DMS153 (cell line): ENCODE measurements around the gene UBE2D3.
"Not testable (repeated sequence)": the region's sequence is repeated elsewhere in the genome, so short reads cannot be mapped to it uniquely, and the experiment has no call there.

Source experiments
- DNase-seq: peaks from one replicate; lab custom pipeline; 2025; lab: John Stamatoyannopoulos, UW

The UBE2D3 gene

DNA sequence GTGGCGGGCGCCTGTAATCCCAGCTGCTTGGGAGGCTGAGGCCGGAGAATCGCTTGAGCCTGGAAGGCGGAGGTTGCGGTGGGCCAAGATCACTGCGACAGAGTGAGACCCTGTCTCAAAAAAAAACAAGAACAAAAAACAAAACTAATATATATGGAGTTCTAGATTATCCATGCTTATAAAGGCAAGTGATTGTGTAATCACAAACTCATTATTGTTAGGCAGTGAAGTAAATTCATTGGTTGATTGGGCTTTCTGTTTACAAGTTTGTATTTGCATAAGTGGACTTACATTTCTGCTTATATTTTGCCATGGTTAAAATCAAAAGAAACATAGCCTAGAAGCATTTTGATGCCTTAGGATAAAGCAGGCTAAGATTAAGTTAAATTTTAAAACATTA is 2.5 kb upstream of the UBE2D3 start:
- no peak for DNase-seq

DNA sequence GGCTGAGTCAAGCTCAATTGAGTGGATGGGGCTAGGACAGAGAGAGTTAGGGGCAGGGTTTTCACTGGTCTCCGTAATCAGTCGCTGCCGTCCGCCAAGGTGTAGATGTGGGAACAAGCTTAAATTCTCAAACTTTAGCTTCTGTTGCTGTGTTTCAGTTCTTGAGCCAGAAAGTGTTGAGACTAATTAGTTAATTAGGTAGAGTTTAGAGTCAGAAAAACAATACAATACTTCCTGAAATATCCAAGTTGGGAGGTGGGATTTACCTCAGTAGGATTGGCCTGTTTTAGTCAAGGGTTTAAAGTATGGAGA is 1.1 kb upstream of the UBE2D3 start:
- no peak for DNase-seq

DNA sequence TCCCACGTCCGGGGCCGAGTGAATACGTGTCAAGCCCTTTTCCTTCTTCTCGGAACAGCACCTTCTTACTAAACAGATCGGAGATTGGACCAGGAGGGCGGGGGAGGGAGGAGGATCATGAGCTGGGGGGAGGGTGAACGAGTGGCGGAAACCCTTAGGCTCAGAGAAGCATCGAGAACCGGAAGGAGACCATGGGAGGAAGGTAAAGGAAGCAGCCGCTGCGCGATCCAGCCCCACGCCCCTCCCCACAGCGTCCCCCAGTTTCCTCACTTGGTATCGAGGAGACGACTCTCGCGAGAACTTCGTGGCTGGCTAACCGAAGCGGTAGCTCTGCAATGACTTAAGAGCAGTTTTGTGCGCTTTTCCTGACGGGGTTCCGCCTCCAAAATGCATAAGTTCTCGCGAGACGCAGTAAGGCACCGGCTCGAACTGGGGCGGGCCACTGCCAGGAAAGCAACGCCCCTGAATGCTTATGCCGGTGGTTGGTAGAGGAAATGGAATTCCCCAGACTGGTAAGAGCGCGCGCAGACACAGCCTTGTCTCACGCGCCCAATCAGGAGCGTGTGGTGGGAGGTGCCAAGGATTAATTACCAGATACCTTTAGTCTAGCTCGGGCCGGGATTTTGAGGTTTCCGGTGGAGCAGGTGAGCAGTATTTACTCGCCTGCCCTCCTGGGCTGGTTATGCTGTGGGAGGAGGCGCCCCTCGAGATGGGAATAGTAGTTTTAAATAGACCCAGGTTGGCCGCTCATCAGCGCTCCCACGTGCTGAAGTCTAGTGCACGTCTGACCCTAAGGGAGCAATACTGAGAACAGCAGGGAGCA is 534 bp upstream of the UBE2D3 start:
- peak; percentile 100 for DNase-seq

DNA sequence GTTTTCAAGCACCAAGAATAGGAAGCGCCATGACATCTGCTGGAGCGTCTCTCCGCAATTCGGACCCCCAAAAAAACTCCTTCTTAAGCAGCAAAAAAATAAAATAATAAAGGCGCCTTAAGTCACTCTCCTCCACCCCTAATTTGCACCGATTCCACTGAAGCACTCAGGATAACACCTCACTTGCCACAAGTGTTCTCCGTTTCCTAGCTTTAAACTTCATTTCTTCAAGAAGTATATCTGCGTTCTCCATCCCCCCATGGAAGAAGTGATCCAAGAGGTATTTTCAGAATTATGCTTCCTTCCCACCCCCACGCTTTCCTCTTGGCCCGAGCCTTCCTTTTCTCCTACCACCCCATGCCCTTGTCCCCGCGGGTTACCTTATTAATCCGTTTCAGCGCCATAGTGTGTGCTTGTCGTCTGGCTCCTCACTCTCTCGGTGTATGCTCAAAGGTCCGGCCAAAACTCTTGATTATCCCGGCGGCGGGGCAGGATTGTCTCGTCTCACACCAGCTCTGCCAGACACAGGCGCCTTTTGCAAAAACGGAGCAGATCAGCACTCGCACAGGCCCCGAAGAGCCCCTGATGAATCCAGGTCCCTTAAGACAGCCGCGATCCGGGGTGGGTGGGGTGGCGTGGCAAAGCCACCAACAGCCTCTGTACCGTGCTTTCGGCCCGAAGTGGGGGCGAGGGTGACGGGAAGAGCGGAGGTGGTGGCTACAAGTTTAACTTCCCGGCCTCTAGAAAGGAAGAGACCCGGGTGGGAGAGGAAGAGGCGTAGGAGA is 1.1 kb downstream of the UBE2D3 start:
- DNase-seq, result no peak

DNA sequence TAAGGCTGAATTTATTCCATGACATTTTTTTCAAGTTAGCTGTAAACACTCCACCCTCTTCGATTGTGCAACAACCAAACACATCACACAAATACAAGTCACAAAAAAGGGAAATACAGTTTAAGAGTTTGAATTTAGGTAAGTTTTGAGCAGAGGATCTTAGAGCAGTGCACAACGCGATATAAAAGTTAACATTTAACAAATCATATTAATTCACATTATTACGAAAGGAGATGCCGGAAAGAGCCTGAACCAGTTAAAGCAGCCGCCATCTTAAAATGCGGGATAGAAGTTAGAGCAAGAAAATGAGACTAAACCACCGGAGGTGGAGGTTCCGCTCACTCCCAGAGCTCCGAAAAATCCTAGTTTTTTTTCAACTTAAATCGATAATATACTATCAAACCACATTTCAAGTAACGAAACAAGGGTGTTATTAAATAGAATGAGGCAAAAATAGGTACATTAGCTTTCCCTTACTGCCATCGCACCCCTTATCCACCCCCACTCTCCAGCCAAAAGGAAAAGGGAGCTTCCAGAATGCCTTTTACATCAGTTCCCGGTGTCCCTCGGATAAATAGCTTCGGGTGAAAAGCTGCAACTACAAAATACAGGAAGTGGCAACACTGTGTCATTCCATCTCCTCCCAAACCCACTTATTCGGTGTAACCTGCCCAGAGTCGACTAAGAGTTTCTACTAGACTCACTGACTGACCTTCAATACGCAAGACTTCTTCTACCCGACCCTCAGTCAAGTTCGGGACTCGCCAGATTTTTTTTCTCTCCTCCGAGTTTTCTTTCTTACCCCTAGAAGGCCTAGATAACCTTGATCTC is 1.9 kb downstream of the UBE2D3 start:
- DNase-seq, result peak; percentile 8

DNA sequence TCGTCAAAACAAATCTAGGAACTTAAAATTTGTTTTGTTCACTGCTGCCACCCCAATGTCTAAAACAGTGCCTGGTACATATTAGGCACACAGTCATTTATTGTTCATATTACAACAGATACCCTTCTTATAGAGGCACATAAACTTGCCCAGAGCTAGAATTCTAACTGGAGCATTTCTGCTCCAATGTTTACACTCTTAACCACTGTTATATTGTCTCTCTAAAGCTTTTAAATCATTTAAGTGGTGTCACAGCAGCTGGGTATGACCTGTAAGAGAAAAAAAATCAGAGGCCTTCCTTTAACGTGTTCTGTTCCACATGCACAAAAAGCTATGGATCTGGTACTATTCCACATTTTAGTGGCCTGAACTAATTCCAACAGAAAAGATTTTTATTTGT is 3.0 kb downstream of the UBE2D3 start:
- peak; percentile 6 for DNase-seq

DNA sequence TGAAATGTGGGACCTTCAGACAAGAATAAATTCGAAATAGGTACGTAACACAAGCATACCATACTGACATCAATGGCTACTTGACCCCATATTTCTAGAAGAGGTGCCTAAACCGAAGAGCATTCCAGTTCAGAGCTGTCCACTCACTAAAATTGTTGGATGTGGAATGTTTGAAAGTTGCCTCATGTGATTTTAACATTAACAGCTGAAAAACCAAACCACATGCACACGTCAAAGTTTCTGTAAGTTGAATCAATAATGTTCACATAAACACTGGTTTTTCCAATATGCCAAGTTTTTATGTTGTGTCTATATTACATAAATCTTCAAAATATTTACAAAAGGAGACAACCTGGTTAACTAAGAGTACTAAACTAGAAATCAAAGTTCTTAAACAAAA is 3.5 kb downstream of the UBE2D3 start:
- DNase-seq, result no peak

DNA sequence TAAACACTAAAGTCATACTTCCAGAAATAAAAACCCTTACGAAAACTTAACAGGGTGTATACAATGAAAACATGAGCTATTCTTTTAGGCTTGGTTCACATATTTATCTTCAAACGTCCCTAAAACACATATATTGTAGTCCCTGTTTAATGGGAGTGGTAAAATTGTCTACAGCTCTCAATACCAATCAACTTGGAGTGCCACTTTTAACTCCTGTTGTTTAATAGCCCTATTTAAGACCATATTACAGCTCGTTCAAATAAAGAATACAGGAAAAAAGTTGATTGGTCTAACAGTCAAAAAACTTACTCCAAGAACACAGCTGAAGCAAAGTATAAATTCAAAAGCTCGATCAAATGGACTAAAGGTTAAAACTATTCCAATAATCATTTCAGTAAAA is 3.9 kb downstream of the UBE2D3 start:
- DNase-seq, result no peak

DNA sequence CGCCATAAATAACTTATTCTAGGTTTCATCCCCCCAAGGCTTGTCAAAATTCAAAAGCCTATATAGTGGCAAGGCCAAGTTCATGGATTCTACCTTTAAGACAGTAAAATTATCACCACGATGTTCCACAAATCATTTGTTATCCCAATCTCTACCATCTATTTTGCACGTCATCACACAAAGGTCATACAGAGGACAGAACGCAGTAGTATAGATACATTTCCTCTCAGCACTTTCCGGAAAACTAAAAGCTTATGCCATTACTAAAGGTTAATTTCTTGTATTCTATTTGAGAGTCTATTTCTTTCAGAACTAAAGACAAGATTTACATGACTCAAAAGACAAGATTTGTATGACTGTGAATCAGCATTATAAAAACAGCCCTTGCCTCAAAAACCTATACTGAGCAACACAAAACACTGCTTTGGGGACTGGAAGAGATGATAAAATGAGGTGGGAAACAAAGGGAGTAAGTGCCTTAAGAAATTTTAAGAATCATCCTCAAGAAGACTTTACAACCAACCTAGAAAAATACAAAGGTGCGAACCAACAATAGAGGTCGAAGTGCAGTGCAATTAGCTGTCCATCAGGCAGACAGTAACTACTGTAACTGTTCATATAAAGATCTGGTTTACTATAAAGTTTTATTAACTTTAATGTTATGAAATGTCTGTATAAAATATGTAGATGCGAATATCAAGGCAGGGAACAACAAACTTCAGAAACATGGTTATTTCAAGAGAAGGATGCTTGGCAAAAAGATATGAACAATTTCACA is 7.6 kb downstream of the UBE2D3 start:
- DNase-seq, result no peak

DNA sequence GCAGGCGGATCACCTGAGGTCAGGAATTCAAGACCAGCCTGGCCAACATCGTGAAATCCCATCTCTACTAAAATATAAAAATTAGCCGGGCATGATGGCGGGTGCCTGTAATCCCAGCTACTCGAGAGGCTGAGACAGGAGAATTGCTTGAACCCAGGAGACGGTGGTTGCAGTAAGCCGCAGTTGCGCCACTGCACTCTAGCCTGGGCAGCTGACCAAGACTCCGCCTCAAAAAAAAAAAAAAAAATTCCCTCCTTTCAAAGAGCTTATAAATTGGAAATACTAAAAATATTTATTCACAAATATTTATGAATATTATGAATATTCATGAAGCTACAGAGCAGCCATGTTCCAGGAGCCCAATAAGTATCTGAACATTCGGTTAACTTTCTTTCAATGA is 8.3 kb downstream of the UBE2D3 start:
- not testable (repeated sequence) for DNase-seq

DNA sequence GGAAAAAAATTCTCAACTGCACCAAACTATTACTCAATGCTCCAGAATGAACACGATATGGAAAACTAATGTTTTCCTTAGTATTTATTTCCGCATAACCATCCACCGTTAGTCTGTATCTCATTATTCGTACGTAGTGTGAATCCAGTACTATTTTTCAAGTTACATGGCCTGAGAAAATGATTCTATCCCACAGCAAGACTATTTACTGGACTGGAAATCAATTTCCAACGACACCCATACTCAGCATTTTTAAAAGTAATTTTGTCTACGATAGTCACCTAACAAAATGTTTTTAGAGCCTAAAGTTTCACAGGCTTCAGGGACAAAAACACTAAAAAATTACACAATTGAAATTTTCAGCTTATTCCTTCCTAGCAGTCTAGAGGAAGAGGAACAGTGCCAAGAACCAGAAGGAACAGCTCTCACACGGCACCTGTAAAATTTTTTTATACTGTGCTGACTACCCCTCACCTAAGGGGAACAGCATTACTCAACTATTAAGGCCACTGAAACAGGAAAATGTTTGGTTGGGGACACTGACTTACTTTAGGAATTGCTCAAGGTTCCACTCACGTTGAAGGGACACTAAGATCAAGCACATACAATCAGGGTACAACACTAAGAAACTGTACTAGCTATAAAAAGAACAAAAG is 9.6 kb downstream of the UBE2D3 start:
- DNase-seq, result no peak

DNA sequence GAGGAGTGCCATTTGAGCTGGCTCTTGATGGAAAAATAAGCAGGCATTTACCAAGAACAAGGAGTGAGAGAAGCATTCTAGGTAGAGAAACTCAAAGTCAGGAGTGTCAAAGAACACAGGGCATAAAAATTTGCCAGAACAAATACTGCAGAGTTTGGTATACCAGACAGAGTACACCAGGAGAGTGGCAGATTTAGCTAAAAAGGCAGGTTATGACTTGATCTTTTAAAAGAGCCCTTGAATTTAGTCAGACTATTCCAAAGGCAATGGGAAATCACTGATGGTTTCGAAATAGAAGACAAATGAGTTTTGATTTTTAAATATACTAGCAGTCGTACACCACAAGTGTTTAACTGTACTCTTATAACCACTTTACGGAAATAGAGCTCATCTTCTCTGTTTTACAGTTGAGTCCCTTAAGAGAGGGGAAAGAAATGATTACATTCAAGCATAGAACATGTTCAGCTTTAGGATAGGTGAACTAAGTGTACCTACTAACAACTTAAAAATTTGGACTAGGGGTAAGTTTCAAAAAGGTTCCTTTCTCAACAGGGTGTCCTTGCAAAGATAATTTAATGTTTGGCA is 10.2 kb downstream of the UBE2D3 start:
- DNase-seq, result no peak

DNA sequence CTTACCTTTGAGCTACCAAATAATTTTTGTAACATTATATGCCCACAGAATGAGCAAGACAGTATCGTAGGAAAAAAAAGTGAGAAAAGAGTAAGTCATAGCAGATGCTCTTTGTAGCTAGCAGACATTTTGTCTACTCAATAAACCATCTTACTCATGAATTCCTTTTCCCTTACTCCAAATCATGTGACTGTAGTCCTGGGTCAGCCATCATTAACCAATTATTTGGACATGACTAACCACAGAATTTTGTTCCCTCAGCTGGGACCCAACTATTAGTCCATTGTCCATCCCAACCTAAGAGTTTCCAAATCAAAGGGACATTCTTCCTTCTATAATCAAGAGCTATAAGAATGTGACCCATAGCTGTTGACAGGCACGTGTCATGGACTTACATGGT is 11.4 kb downstream of the UBE2D3 start:
- no peak for DNase-seq

DNA sequence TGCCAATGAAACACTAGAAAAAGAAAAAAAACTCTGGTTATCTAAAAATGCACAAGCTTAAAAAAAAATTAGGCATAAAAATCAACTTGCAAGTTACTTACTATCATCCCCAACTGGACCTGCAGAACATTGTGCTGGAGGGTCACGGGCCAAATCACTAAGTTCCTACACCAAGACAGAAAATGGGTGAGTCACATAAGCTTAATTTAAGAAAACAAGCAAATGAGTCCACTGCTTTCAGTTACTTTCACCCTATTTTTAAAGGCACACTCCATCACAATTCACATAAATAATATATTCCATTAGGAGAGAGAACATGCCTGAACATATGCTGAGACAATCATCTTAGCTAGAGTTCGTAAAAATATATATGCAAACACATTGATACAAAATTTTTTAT is 17.7 kb downstream of the UBE2D3 start:
- DNase-seq, result no peak

DNA sequence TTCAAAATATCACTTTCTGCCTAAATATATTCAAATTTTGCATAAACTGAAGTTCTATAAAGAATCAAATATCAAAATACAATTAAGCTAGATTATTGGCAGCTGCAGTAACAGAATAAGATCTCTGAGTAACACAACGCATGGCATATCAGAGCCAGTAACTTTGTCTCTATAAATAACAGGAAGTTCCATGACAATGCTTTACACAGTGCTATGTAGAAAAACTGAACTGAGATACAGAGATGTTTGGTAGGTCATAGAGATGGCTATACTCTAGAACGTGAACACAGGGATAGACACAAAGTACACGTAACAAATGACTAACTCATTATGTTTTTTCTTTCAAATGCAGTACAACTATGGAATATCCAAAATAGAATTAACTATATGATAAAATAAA is 18.2 kb downstream of the UBE2D3 start:
- no peak for DNase-seq

DNA sequence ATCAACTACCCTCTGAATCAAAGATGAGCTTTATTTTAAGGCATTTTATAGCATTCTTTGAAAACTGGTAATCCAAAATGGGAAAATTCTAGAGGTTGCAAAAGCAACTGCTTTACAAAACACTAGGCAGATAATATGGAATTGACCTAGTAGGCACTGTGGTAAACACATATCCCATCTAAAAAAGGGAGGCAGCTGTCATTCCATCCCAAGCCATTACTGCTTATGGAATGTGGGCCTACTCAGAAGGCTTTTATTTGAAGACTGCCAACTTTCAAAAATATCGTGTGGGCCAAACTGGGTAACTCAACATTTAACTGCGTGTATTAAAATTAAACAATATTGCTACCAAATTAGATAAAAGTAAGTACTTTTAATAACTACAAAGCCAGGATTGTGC is 19.3 kb downstream of the UBE2D3 start:
- DNase-seq, result no peak

DNA sequence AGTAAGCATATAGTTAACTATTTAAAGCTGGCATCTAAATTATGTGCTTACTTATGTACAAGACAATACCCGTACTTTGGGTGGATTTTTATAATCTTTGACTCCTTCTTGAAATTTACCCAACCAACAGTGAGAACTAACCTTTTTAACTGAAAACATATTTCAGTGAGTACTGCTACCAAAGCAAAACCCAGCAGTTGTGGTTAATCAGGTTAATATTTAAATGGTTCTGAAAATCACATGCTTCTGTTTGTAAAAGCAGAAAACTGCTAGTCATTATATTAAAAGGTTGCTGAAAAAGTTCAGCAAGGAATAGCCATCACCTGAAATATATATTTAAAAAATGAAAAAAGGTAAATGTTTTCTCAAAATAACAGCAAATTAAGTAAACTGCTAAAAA is 20.0 kb downstream of the UBE2D3 start:
- DNase-seq, result no peak

DNA sequence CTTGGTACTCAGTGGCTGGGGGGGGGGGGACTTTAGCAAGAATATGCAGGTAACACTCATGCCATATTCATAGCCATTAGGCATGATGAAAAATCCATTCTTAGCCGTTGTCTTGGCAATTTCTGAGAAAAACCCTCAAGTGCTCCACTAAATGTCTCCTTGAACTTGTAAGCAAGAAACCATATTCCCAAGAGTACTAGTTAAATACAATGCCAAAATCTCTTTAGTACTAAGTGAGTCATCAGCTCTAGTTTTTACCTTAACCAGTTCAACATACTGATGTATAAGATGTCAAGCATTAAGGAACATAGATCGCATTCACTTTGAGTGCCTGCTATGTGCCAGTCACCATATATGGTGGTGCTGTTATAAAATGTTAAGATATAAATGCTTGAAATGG is 27.5 kb downstream of the UBE2D3 start:
- no peak for DNase-seq

DNA sequence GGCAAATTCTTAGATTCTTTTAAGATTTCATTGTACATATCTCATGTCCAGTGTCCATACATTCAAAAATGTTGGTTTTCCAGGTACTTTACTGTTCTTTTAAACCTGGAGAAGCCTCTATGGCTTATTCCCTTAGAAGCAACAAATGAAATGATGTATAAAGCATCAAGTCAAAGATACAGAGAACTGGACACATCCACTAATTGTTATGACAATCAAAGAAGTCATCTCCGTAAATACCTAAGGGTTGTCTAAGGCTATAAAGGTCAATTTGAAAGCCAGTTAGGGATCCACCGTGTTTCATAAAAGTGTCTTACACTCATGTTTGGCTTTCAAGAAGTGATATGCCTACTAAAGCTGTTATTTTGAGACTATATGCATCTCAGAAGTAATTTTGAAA is 32.4 kb downstream of the UBE2D3 start:
- DNase-seq, result no peak

DNA sequence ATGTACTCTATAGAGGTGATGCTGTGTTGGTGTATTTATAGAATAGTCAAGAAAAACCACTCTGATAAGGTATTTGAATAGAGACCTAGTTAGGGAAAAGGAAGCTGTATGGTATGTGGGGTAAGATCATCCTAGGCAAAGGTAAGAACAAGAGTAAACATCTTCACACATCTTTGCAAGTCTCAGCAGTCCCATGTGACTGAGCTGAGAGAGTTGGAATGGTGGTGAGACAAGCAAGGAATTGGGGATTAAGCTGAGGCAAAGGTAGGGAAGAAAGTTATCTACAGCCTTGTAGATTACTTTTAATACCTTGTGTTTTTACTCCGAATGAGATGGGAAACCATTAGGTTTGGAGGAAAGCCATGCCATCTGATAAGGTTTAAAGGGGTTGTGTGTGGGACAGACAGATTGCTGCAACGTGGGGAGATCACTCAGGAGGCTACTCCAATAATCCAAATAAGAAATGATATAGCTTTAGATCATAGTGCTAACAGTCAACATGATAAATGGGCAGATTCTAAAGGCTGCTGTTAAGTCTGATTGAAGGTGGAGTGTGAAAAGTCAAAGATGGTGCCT is 34.9 kb downstream of the UBE2D3 start:
- no peak for DNase-seq

DNA sequence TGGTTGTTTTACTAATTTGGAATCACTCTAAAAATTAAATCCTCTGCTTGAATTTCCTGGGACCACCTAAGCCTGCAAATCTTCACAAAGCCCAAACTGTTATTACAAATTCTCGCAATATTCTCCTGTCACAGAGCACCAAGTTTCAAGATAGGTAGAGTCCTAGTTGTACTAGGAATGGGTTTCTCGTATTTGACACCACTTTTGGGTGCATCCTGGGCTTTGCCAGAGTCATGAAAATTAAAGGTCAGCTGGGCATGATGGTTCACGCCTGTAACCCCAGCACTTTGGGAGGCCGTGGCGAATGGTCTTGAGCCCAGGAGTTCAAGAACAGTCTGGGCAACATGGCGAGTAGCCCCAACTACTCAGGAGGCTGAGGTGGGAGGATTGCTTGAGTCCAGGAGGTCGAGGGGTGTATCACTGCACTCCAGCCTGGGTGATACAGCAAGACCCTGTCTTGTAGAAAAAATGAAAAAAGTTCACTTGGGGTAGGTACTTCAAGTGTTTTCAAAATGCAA is 36.0 kb downstream of the UBE2D3 start:
- no peak for DNase-seq
